Aorta (tissue), 5 donors: ENCODE data around the gene NDST1. TPM values are rescaled to one million over a fixed set of nuclear protein-coding genes. Genes with fewer than 3 reads are reported as not detected.

Experiments
- ATAC-seq: fragments of 200-7000 bp; cut with Tn5 transposase; one replicate; pipeline ENCODE4 v1.9.1; 2022; ENCODE audit warnings: moderate library complexity; ENCODE audit not compliant: low FRiP score
- DNase-seq, 2 donors: peaks; one replicate each; pipeline ENCODE4 v3.0.0-alpha.2; 2020
- H3K27ac ChIP-seq, 2 donors: one replicate each; pipeline ENCODE4 v1.5.1; 2013; ENCODE audit warnings: low read length in 2 of 2, mild to moderate bottlenecking in 2 of 2, moderate library complexity in 2 of 2, control low read depth in 1 of 2, inconsistent platforms in 1 of 2, low read depth in 1 of 2
- H3K27me3 ChIP-seq, 2 donors: one replicate each; pipeline ENCODE4 v1.6.1; 2013; ENCODE audit warnings: control low read depth in 1 of 2, low read length in 1 of 2, mild to moderate bottlenecking in 1 of 2, moderate library complexity in 1 of 2; ENCODE audit not compliant: insufficient read depth in 2 of 2, control insufficient read depth in 1 of 2
- H3K36me3 ChIP-seq, 2 donors: one replicate each; pipeline ENCODE4 v1.6.1; 2013; ENCODE audit warnings: control low read depth in 1 of 2, low read length in 1 of 2, mild to moderate bottlenecking in 1 of 2; ENCODE audit not compliant: insufficient read depth in 2 of 2, control insufficient read depth in 1 of 2
- H3K4me1 ChIP-seq, 2 donors: one replicate each; pipeline ENCODE4 v1.6.1; 2013; ENCODE audit warnings: low read length in 2 of 2, control low read depth in 1 of 2, mild to moderate bottlenecking in 1 of 2, moderate library complexity in 1 of 2; ENCODE audit not compliant: insufficient read depth in 2 of 2, control insufficient read depth in 1 of 2
- H3K4me3 ChIP-seq, 2 donors: one replicate each; pipeline ENCODE4 v1.5.1; 2013; ENCODE audit warnings: low read length in 2 of 2, control low read depth in 1 of 2, mild to moderate bottlenecking in 1 of 2
- H3K9me3 ChIP-seq: one replicate; pipeline ENCODE4 v1.6.1; 2013; ENCODE audit warnings: mild to moderate bottlenecking, low read length; ENCODE audit not compliant: control insufficient read depth
- WGBS, 2 donors: extraction: QIAGEN DNeasy Blood & Tissue Kit; methylation state at CpG; one replicate each; pipeline ENCODE4 v1.1.7; 2013; 5-methylcytosine and 5-hydroxymethylcytosine counted together
- intact Hi-C, 2 donors: fragments of 100-400 bp; cut with DNase I; formaldehyde crosslinking; loops; one replicate each; pipeline versions ENCODE4 v1.14.2 to v1.15.0; 2022
- polyA plus RNA-seq, 2 donors: library from polyadenylated mRNA; stranded (reverse); fragments of 200-250 nt; gene quantifications; one replicate each; pipeline ENCODE4 v1.2.3, GENCODE V29; 2013
- total RNA-seq, 2 donors: library from RNA; stranded (reverse); fragmentation: NEBNext Ultra II Directional; extraction: Animal tissue kit (Norgen Biotek cat#: 25700); gene quantifications; one replicate each; pipeline ENCODE4 v1.2.1, GENCODE V29; 2021
- donor health status: healthy with polysubstance abuse.
- donor health status: Bipolar disorder and iron deficiency.
- donor health status: DM: no; HTN: no; CAD: no.
- donor health status: DM: no; HTN: no; CAD: no.
- donor health status: DM: yes; HTN: yes; CAD: no.

NDST1 gene
- total and polyA plus RNA-seq, 4 donors, result 10.4 to 116 (median 43.1) TPM

DNA sequence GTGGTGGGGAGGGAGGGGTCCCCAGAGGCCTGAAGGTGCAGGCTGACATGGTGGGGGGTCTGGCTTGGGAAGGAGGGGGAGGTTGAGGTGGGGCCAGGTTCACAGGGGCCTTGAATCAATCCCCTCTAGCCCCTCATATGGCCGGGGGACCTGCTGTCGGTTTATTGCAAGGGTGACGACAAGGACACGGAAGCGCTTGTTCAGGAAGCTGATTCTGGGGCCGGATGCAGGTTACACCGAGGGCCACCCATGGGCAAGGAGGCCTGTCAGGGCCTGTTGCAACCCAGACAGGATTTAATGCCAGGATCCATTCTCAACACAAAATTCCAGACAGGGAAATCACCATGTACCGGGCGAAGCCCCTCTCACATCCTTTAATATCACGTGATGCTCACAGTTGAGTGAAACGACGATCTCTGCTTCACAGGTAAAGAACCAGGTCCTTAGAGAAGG lies 90.9 kb downstream of the NDST1 start:
- Histone ChIP-seq H3K27me3 (no peaks in the 10 kb centered on the region), H3K4me1 (peaks cover 4 to 6% of the 10 kb centered on the region in 2 donors), H3K27ac (peak overlapping the region; percentile 84 to 95), H3K9me3 (no peaks in the 10 kb centered on the region), H3K4me3 (no peak overlapping the region), H3K36me3 (no peaks in the 10 kb centered on the region)
- 15 to 23% methylated on average over 11 to 12 of the region's 12 CpGs for WGBS, 2 donors
- intact Hi-C loops, result no loop called here
- DNase-seq, result peak; percentile 52 to 70
- ATAC-seq, result no peak

DNA sequence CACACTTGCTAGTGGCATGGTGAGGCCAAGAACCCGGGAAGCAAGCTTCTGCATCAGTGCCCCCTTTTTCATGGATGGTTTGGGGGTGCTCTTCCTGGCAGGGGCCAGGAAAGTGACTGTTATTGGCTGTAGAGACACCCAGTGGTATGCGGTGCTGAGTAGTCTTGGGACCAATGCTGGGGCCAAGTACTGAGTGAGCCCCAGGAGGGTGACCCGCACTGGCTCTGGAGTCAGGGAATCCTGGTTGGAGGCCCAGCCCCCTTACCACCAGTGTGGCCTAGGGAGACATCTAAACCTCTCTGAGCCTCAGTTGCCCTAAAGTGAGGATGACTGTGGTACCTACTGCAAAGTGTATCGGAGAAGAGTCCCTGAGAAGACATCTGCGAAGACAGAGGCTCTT lies 91.3 kb downstream of the NDST1 start:
- peak; percentile 34 to 67 for DNase-seq
- Histone ChIP-seq H3K9me3 (no peaks in the 10 kb centered on the region), H3K36me3 (no peaks in the 10 kb centered on the region), H3K27me3 (no peaks in the 10 kb centered on the region), H3K4me3 (no peak overlapping the region), H3K4me1 (peaks cover 4 to 6% of the 10 kb centered on the region in 2 donors), H3K27ac (peak overlapping the region; percentile 84 to 95)
- intact Hi-C loops, result no loop called here
- ATAC-seq, result no peak
- WGBS, 2 donors, result 48 to 50% methylated on average over 5 of the region's 5 CpGs

DNA sequence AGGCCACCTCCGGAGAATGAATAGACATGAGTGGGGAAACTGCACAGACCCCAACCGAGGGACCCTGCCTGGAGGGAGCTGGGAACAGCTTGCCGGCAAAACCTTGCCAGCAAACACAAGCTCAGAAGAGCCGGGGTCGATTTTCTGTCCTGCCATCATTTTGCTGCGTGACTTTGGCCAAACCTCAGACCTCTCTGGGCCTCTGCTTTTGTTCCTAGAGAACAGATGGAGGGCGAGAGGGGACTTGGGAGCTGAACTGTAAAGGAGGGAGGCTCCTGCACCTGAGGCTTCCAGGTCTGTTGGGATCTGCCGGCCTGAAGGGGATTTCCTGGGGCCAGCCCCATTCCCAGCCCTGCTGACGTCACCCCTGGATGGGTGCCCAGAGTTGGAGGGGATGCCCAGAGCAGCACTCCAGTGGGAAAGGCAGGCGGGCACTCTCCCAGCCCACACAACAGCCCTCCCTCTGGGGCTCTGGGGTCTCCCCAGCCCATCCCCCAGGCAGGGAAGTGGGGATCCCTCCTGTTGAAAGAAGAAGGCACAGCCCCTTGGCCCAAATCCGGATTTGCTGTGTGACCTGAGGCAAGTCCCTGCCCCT lies 92.1 kb downstream of the NDST1 start:
- no peaks in the 10 kb centered on the region for H3K9me3 ChIP-seq
- no peak overlapping the region for H3K4me3 ChIP-seq
- intact Hi-C loops, result loop anchor here in 1 of 2 donors (5.0 kb wide), 1 partner anchor 42 kb away; the partner anchor contains the start of gene SYNPO
- WGBS, 2 donors, result 6 to 8% methylated on average over 11 of the region's 11 CpGs
- H3K36me3 ChIP-seq, result no peaks in the 10 kb centered on the region
- peak overlapping the region; percentile 84 to 95 for H3K27ac ChIP-seq
- peak; percentile 94 to 98 for DNase-seq
- H3K27me3 ChIP-seq, result no peaks in the 10 kb centered on the region
- H3K4me1 ChIP-seq, result peaks cover 0 to 4% of the 10 kb centered on the region in 2 donors
- ATAC-seq, result peak; percentile 71

DNA sequence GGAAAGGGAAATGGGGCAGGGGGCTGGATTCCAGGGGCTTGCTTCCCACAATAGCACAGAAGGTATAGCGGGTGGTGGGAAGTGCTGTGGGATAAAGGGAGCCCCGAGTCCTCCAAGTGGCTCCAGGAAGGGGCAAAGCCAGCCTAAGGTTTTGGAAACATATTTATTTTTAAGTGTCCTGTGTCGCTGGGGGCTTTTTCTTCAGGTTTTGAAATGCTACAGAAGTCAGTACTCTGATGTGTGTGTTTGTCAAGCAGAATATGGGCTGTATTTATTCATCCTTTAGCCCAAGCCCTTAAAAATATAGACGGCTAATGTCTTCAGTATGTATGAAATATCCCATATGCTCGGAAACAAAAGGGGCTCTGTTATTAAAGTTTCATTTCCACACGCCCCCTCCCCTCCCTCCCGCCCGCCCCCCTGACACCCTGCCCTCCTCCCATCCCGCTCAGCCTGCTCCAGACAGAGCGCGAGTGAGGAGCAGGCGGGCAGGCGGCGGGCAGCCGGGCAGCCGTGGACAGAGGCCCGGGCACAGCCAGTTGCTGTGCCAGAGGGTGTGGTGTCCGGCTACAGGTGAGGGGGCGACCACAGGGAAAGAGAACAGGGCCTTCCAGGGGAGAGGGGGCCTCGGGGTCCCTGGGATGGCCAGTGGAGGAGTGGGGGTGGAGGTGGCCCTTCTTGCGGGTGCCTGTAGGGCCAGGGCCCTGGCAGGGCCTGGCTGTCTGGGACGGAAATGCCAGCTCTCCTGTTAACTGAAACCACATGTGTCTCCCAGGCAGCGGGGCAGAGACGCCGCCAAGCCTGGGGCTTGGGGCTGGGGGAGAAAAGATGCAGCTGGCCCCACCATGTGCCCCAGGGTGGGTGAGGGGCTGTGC lies 92.9 kb downstream of the NDST1 start:
- WGBS, 2 donors, result 4 to 7% methylated on average over 21 to 25 of the region's 25 CpGs
- Histone ChIP-seq H3K27me3 (no peaks in the 10 kb centered on the region), H3K36me3 (no peaks in the 10 kb centered on the region), H3K4me1 (peaks cover 0 to 4% of the 10 kb centered on the region in 2 donors), H3K27ac (peak overlapping the region; percentile 84 to 98), H3K4me3 (peak overlapping the region in 1 of 2 donors; percentile 21), H3K9me3 (no peaks in the 10 kb centered on the region)
- ATAC-seq (peak; percentile 51), DNase-seq (peak; percentile 61 to 79)
- intact Hi-C loops, result loop anchor here in 1 of 2 donors (5.0 kb wide), 1 partner anchor 41 kb away; the partner anchor contains the start of gene SYNPO

DNA sequence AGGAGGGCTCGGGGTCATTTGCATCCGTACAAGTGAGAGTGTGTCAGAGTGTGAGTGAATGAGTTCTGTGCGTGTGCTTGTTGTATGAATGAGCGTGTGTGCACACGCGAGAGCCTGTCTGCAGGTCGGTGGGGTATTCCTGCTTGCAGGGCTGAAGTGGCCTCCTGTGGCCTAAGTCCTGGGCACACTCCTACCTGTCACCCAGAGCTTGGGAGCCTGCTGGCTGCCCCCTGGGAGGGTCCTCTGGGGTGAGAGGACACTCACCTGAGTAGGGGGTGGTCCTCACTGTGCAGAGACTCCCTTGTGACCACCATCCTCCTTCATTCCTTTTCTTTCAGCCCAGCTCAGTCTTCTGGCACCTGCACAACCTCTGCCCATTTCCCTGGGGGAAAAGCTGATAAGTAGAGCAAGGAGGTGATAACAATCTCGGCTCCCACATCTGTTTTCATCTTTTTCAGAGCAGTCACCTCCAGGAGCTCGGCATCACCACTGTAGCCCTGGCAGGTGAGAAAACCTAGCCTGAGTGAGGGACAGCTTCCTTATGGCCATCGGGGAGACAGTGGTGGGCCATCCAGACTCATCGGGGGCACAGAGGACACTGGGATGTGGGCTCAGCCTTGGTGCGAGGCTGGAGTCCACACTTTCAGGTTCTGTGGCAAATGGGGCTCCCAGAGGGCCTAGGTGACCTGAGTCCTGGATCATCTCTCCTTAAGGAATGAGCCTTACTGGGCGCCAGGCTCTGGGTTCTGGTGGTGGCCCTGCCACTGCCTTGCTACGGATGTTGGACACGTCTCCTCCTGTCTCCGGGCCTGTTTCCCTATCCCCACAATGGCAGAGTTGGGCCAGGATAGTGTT lies 93.8 kb downstream of the NDST1 start:
- WGBS, 2 donors, result 8 to 13% methylated on average over 16 of the region's 16 CpGs
- intact Hi-C loops, result loop anchor here in 1 of 2 donors (5.0 kb wide), 1 partner anchor 41 kb away; the partner anchor contains the start of gene SYNPO
- no peaks in the 10 kb centered on the region for H3K36me3 ChIP-seq

DNA sequence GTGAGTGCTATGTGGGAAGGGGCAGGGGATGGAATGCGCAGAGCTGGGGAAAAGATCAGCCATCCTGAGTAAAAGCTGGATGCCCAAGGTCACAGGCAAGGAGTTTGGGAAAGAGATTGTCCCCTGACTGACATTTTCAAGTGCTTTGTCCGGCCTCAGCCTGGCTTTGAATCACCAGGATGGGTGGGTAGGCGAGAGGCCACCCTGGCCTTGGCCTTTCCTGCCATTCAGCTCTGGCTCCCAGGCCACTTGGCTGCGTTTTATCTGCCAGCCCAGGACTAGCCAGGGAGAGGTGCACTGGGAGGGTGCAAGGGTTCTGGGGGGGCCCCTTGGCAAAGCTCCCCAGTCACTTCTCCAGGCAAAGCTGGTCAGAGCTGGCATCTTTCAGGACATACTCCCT lies 95.1 kb downstream of the NDST1 start:
- no peak for ATAC-seq
- 0 to 17% methylated on average over 3 to 4 of the region's 4 CpGs for WGBS, 2 donors
- peak overlapping the region; percentile 74 to 85 for H3K27ac ChIP-seq

More for the DNA sequence above, 93.8 kb downstream of the NDST1 start:
- peak overlapping the region; percentile 74 to 98 for H3K27ac ChIP-seq
- no peak overlapping the region for H3K4me3 ChIP-seq
- ATAC-seq (no peak), DNase-seq (peak; percentile 30 to 55)
- no peaks in the 10 kb centered on the region for H3K9me3 ChIP-seq
- no peaks in the 10 kb centered on the region for H3K27me3 ChIP-seq
- peaks cover 0 to 4% of the 10 kb centered on the region in 2 donors for H3K4me1 ChIP-seq

DNA sequence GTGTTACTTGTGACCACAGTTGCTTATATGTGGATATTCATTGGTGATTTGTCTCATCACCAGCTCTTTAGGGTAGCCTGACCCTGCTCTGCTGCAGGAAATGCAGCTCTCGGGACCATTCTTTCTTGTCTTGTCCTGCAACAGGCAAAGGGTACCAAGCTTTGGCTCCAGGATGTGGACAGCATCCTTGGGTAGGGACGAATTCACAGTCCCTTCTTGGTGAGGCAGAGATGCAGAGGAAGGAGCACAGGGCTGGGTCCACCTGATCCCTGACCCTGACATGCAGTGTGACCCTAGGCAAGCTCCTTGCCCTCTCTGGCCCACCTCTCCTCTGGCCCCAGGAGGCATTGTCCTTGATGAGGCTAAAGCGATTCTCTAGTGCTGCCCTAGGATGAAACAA lies 95.6 kb downstream of the NDST1 start:
- WGBS, 2 donors, result 15 to 25% methylated on average over 3 of the region's 3 CpGs
- Histone ChIP-seq H3K36me3 (no peaks in the 10 kb centered on the region), H3K4me1 (peaks cover 0 to 4% of the 10 kb centered on the region in 2 donors), H3K27ac (peak overlapping the region; percentile 74 to 85), H3K9me3 (no peaks in the 10 kb centered on the region), H3K4me3 (no peak overlapping the region), H3K27me3 (no peaks in the 10 kb centered on the region)
- no peak for ATAC-seq
- intact Hi-C loops, result loop anchor here in 1 of 2 donors (5.0 kb wide), 1 partner anchor 39 kb away; the partner anchor contains the start of gene SYNPO
- peak; percentile 17 to 31 for DNase-seq

More for the DNA sequence above, 95.1 kb downstream of the NDST1 start:
- Histone ChIP-seq H3K9me3 (no peaks in the 10 kb centered on the region), H3K27me3 (no peaks in the 10 kb centered on the region), H3K4me1 (peaks cover 0 to 4% of the 10 kb centered on the region in 2 donors), H3K36me3 (no peaks in the 10 kb centered on the region), H3K4me3 (no peak overlapping the region)
- intact Hi-C loops, result loop anchor here in 1 of 2 donors (5.0 kb wide), 1 partner anchor 39 kb away; the partner anchor contains the start of gene SYNPO
- DNase-seq, result peak; percentile 43 to 59

DNA sequence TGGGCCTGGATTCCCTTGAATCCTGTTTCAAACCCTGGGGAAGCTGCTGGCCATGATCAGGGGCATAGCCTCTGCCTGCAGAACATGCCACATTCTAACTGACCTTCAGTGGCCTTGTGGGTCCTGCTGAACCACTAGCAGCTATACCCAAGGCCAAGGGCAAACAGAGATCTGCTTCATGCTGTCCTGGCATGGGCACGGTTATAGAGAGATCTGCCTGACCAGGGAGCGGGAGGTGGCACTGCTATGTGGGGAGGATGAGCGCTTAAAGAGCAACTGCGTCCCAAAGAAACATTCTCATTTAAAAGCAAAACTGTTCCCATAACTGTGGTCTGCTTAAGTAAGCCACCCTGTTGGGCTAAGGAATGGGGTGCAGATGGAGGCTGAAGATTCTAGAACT lies 96.1 kb downstream of the NDST1 start:
- WGBS, 2 donors, result 15 to 28% methylated on average over 4 of the region's 4 CpGs
- intact Hi-C loops, result loop anchor here in 1 of 2 donors (5.0 kb wide), 1 partner anchor 38 kb away; the partner anchor contains the start of gene SYNPO
- H3K4me1 ChIP-seq, result peaks cover 0 to 4% of the 10 kb centered on the region in 2 donors
- no peaks in the 10 kb centered on the region for H3K36me3 ChIP-seq
- no peaks in the 10 kb centered on the region for H3K27me3 ChIP-seq
- H3K4me3 ChIP-seq, result no peak overlapping the region
- ATAC-seq (no peak), DNase-seq (peak; percentile 25 to 64)
- no peaks in the 10 kb centered on the region for H3K9me3 ChIP-seq
- peak overlapping the region; percentile 61 to 85 for H3K27ac ChIP-seq
